Stimulated activated CD8-positive, alpha-beta memory T cell treated with anti-CD3 and anti-CD28 coated beads, Interleukin-12 subunit alpha, Interleukin-12 subunit beta, amount 100 ng/mL, for 24 hours (primary cell): Measurements from ENCODE around the gene PPP2R5B.

ENCODE experiments used
- DNase-seq: peaks from one replicate; pipeline ENCODE4 v3.0.0-alpha.2; 2020; ENCODE audit errors: extremely low read depth

Gene PPP2R5B

GRCh38 chr11:64923944-64924909 lies at the start of gene PPP2R5B:
Gene PPP2R5B, plus strand, starts transcription at chr11:64924689. Its CDS starts 1,046 bp downstream, at chr11:64925735.
- peak; percentile 75 for DNase-seq

DNA sequence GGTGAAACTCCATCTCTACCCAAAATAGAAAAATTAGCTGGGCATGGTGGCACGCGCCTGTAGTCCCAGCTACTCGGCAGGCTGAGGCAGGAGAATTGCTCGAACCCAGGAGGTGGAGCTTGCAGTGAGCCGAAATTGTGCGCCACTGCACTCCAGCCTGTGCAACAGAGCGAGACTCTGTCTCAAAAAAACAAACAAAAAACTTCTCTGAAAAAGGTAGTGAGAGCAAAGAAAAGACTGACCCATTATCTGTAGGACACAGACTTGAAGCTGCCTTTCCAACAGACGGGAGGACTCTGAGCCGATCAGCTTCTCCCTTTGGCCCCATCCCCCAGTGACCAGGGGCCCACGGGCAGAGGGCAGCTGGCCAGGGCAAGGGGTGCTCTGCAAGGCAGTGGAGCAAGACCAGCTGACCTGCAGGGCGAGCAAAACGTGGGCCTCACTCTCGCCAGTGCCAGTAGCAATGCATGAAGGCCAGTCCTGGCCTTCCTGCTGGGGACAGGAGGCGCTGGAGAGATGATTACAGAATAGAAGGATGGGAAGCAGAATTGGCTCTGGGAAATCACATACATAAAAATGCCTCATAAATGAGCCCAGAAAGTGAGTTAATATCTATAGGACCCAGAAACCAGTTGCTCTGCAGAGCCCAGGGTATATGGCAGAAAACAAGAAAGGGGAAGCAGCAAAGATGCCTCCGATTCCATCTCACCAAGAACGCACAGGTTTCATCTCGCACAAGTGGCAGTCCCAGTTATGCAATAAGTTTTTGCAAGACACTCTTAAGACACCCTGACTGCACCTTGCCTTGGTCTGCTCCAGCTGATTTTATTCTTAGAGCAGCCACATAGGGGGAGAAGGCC lies 48.9 kb upstream of the PPP2R5B start:
- DNase-seq: no peak

DNA sequence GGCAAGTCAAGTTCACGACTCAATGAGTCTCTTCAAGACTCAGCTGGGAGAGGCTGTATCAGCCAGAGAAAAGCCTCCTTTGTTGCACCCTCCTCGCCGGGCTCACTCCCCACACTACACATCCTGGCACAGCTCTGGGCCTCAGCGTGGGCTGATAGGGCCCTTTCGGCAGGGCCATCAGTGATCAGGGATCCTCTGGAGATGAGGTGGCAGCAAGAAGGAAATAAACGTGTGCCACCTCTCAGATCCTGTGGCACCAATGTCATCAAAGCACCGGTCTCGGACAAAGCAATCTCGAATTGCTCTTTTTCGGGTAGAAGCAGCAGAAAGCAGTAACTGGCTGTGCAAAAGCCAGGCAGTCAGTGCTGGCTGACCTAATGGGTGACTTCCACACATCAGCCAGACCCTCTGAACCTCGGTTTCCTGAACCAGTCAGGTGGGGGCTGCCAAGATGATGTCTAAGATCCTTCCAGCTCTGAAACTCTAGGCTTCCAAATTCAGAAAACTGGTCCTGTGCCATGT lies 48.2 kb upstream of the PPP2R5B start:
- DNase-seq: no peak

GRCh38 chr11:64876835-64877341 lies 47.6 kb upstream of the PPP2R5B start:
- DNase-seq: no peak

DNA sequence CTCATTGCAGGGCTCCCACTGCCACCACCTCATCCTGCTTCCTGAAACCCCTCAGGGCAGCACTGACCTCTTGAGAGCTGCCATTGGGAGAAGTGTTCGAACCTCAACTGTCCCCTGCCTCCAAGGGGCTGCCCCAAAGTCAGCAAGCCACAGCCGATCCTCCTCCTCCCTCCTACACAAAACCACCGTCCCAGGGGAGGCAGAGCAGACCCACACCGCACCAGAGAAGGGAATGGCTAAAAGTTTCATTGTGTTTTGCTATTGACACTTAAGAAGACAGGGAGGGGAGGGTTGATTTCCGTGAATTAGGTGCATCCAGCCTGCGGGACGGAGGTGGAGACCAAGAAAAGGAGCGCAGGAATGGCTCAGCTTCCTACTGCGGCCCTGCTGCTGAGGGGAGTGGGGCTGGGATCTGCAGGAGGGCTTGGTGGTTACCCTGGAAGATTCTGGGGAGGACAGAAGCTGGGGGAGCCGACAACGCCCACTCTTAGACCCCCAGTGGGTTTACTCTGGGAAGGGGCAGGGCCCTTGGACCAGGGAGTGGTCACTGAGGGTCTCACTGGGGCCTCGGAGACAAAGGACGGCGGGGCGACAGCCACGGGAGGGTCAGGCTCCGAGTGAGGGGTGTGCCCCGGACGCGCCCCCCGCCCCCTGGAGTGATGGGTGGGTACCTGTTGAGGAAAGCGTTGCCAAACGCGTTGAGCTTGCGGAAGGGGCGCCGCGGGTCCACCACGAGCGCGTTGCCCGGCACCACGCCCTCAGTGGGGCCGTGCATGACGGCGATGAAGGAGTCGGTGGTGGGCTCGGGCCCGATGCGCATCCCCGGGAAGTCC lies 46.9 kb upstream of the PPP2R5B start:
- no peak for DNase-seq

DNA sequence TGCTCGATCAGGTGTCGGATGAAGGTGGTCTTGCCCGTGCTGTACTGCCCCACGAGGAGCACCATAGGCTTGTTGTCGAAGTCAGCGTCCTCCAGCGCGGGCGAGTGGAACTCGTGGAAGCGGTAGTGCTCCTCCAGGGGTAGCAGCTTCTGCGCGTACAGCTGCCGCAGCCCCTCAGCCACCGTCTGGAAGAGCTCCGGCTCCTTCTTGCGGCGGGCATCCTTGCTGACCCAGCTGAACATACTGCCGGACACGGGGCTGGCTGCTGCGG lies 46.3 kb upstream of the PPP2R5B start:
- no peak for DNase-seq

DNA sequence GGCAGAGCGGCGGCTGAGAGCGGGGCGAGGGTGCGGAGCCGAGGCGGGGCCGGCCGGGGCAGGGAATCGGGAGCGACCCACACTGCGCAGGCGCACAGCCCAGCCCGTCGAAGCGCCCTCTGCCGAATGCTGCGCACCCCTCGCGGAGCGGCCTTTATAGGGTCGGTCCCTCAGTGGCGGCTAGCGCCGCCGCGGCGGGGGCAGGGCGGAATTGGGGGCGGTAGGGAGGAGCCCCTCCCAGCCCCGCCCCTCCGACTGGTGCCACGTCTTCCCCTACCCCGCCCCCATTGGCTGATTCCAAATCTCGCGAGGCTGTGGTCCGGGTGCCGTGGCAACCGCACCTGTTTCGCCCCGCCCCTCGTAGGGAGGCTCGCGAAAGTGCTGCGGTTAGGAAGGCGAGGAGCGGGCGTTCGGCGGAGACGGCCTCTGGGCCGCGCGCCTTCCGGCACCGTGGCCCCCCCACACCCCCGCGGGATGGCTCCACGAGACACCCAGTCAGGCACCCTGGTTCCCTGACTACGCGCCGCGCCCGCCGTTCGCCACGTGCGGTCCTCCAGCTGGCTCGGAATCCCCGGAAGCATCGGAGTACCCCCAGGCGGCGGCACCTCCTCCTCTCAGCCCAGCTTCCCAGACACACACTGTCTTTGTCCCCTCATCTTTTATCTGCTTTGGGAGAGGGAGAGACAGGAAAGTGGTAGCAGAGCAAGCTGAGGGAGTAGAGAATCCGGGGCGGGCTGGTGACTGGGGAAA lies 45.8 kb upstream of the PPP2R5B start, which contains the start of gene EHD1:
EHD1 (minus strand) TSS at position 128 of the 750 bp plus-strand sequence. CDS start 157 bp downstream, outside the sequence.
- peak; percentile 99 for DNase-seq

GRCh38 chr11:64879244-64879900 lies 45.1 kb upstream of the PPP2R5B start:
- no peak for DNase-seq

DNA sequence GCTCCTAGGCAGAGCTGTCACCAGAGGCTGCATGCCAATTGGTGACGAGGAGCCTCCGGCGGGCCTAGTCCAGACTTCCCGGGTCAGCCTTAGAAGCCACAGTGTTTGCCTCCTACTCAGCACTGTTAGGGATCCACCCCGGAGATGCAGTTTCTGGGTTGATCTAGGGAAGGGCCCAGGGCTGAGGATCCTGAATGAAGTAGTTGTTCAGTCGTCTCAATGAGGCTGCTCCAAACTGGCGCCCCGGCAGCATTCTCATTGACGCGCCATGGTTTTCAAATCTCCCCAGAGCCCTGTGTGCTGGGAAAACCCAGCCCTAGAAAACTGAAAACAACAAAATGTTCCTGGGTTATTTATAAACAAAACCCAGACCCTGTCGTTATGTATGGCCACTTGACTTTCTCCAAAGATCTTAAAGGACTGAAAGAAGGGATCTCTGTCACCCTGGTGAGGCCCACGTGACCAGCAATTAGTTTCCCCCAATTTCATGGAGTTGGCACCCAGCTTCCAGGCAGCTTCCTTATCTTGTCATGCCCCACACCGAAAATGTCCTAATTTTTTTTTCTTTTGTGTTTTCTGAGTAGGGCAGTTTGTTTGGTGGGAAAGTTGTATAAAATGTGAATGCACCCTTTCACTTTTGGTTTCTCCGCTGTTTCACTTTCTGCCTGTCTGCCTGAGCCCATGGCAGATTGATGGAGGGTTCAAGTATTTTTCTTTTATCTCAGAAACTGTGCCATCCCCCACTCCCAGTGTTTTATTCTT lies 44.1 kb upstream of the PPP2R5B start:
- no peak for DNase-seq

DNA sequence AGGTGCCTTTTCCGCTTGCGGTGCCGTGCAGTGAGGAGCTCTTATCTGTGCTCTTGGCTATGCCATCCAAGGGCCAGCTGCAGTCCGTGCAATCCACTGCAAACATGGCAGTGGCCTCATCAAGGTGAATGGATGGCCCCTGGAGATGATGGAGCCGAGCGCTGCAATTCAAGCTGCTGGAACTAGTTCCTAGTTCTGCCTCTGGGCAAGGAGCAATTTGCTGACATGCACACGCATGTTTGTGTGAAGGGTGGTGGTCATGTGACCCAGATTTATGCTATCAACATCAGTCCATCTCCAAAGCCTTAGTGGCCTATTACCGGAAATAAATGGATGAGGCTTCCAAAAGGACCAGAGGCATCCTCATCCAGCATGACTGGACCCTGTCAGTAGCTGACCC lies 43.0 kb upstream of the PPP2R5B start:
- no peak for DNase-seq

- no peak for DNase-seq
These were observed 42.2 kb upstream of the PPP2R5B start for GRCh38 chr11:64882243-64882642.

GRCh38 chr11:64883575-64883974 lies 40.9 kb upstream of the PPP2R5B start:
- DNase-seq: no peak

- no peak for DNase-seq
These were observed 40.5 kb upstream of the PPP2R5B start for GRCh38 chr11:64884019-64884418.

DNA sequence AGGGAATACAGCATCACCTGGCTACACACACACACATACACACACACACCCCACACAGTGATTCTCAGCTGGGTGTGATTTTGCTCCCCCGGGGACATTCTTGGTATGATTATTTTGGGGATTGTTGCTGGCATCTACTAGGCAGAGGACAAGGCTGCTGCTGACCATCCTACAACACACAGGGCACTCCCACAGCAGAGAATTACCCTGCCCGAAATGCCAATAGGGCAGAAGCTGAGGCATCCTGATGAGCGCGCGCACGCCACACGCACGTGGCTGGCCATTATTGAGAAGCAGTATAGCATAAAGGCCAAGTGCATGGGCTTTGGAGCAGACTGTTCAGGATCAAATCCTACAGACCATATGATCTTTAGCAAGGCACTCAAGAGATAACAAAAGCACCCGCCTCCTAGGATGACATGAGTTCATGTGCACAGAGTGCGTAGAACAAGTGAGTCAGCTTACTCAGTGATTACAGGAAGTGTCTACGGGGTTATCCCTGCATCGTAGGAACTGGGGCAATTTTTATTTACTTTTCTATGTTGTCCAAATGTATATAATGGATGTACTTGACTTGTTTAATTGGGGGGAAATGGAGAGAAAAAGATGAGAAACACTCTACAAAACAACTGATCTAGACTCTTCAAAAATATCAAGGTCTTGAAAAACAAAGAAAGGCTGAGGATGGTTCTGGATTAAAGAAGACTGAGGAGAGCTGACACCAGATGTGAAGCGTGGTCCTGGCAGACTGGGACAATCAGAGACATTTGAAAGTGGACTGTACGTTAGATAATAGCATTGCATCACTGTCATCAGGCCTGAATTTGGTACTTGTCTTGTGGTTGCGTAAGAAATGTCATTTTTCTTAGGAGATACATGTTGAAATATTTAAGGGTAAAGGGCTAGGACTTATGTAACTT lies 38.9 kb upstream of the PPP2R5B start:
- no peak for DNase-seq

DNA sequence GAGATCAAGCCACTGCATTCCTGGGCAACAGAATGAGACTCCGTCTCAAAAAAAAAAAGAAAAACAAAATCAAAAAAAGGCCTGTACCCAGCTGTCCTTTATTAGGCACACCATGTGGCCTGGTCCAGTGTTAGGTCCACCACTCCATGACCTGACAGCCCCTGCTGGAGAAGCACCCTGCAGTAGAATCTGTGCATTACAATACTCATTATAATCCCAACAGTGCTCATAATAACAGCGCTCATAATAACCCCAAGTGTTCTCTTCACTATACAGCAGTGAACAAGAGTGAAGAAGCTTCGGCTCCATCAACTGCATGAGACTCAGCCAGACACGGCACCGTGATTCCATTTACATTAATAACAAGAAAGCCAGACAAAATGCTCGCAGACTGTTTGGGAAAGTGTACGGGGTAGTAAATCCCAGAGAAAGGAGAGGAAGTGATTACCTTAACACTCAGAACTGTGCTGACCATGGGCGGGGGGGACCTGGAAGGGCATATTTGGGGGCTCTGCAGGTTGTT lies 37.2 kb upstream of the PPP2R5B start:
- no peak for DNase-seq

- peak; percentile 57 for DNase-seq
These were observed 36.6 kb upstream of the PPP2R5B start for GRCh38 chr11:64887757-64888405.

GRCh38 chr11:64888406-64888728 lies 36.1 kb upstream of the PPP2R5B start:
- DNase-seq: no peak
